NCI-H146 treated with DMSO at 0.1 percent for 48 hours (cell line): ENCODE data around the gene KLHL17.

ENCODE experiments used
- DNase-seq: peaks from one replicate; lab custom pipeline; 2025; ENCODE audit not compliant: unreplicated experiment; lab: John Stamatoyannopoulos, UW

The KLHL17 gene

DNA sequence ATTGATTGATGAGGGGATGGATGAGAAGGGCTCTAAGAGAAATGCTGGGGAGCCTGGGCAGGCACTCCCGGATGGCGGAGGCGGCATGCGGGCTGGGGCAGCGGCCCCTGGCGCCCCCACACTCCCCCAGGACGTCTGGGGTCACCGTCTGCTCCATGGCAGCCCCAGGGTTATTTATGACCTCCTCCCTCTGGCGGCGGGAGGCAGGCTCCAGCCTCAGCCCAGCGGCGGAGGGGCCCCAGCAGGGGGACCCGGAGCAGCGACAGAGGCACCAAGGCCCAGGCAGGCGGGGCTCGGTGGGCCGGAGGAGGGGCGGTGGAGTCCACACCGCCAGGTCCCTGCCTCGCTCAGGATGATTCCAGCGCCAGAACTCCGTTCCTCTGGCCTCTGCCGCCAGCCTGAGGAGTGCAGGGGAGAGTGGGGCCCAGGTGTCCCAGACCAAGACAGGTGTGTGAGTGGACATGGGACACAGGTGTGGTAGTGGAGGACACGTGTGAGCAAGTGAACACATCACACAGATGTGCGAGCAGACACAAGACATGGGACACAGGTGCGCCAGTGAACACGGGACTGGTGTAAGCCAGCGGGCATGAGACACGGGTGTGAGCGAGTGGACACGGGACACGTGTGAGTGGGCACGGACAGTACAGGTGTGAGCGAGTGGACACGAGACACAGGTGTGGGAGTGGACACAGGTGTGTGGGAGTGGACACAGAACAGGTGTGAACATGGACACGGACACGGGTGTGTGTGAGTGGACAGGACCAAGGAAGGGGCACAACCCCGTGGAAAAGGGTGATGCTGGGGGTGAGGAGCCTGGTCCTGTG, 39.2 kb upstream of the KLHL17 start:
- DNase-seq: peak; percentile 18

- no peak for DNase-seq
Observed at GRCh38 chr1:923131-923990, 37.0 kb upstream of the KLHL17 start, which contains the start of gene SAMD11. Gene SAMD11 (plus strand): TSS chr1:923923. CDS start chr1:924432, 509 bp downstream.

- DNase-seq: no peak
Observed at GRCh38 chr1:923991-924655, 36.3 kb upstream of the KLHL17 start.

- no peak for DNase-seq
Observed at GRCh38 chr1:924656-925560, 35.5 kb upstream of the KLHL17 start.

DNA sequence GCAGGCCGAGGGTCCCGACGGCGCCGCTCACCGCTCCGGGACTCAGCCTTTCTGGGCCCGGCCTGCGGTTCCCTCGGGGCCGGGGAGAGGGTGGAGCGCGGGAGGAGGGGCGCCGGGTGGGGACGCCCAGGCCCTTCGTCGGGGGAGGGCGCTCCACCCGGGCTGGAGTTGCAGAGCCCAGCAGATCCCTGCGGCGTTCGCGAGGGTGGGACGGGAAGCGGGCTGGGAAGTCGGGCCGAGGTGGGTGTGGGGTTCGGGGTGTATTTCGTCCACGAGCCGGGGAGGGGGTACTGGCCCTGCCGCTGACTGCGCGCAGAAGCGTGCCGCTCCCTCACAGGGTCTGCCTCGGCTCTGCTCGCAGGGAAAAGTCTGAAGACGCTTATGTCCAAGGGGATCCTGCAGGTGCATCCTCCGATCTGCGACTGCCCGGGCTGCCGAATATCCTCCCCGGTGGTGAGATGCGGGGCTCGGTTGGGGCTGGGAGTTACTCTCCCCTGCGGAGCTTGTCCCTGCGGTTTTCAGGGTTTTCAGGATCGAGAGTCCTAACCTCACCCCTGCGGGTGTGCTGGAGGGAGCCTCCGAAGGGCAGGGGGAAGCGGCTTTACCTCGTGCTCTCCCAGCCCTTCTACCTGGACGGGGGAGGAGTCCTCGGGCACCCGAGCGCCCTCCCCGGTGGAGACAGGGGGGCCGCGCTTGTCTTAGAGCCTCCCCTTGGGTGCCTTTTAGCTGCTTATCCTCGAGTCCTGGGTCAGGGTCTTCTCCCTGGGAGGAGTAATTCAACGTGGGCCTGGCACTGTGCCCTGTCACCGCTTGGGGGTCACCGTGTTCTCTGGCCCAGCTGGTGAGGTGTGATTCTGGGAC, 34.6 kb upstream of the KLHL17 start:
- DNase-seq: no peak

DNA sequence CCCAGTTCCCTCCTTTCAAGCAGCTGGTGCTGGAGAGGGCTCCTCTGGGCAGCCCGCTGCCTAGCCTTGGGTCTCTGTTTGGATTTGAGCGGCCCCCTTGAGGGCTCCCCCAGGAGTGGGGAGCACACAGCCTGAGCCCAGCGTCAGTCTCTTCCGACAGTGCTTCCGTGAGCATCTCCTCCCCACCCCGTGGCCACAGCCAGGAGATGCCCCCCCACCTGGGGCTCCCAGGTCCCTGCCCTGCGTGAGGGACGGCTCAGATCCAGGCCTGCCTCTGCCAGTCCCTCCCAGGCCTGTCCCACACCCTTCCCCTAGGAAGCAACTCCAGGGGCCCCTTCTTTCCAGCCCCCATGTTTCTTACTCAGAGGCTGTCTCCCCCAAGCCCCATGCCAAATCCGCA, 33.1 kb upstream of the KLHL17 start:
- DNase-seq: no peak

- no peak for DNase-seq
Observed at GRCh38 chr1:927748-928147, 32.6 kb upstream of the KLHL17 start.

GRCh38 chr1:928825-929661, 31.3 kb upstream of the KLHL17 start:
- DNase-seq: no peak

GRCh38 chr1:929712-930632, 30.4 kb upstream of the KLHL17 start:
- DNase-seq: no peak

DNA sequence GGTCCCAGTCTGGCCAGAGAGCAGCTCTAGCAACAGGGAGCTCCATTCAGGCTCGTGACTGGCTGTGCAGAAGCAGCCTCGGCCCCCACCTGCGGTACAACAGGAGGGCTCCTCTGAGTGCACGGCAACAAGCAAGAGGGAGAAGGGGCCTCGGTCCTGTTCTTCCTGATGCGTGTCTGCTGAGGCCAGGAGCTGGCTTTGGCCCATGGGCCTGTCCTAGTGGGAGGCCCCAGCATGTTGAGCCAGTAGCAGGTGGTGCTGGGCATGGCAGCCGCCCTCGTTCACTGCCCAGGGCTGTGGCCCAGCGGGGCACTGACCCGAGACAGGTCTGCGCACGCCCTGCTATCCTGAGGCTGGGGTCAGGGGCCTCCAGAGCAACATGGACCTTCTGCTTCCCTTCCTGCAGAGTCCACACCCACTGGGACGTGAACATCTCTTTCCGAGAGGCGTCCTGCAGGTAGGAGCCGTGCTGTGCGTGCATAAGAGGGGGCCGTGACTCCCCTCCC, 29.7 kb upstream of the KLHL17 start:
- peak; percentile 48 for DNase-seq

GRCh38 chr1:931380-932172, 28.8 kb upstream of the KLHL17 start:
- DNase-seq: no peak

- no peak for DNase-seq
Observed at GRCh38 chr1:932173-932510, 28.2 kb upstream of the KLHL17 start.

DNA sequence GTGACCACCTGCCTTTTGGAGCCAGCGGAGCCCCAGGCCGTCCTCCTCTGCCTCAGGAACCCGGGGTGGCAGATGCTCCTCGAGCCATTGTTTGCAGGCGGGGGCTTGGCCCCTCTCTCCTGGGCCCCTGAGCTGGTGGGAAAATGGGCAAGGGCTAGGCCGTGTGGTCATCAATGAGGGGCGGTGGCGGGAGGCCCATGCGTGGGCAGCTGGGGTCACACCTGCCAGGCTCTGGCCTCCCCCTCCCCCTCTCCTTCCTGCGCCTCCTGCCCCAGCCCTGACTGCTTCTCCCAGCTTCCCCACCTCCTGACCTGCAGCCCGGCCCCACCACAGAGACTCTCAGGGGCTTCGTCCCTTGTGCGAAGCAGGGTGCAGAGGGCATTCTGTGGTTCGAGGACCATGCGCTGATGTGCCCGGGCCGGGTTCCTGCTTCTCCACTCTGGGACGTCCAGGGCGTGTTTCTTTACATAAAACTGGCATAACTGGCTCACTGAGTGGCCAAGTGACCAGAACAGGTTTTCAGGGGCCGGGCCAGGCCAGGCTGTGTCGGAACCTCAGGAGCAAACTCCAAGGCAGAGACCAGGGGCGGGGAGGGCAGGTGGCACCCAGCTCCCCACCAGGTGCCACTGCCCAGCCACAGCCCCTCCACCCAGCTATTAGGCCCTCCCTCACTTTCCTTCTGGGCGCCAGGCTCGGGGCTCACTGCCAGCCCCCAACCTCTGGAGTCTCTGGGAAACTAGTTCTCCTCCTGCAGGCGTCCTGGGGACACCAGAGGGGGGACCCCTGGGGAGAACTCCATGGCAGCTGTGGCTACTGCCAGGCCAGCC, 27.4 kb upstream of the KLHL17 start:
- no peak for DNase-seq

- no peak for DNase-seq
Observed at GRCh38 chr1:933603-933940, 26.8 kb upstream of the KLHL17 start.

- DNase-seq: no peak
Observed at GRCh38 chr1:934991-935750, 25.2 kb upstream of the KLHL17 start.
